ENCODE data around the gene CLK3.

- TF ChIP-seq CTCF (IDR thresholded peaks at IDR 0.05) (no peak), POLR2A (IDR thresholded peaks at IDR 0.05) (no peak)
Measured at GRCh38 chr15:74631408-74631807, 15.8 kb downstream of the CLK3 start.
